ENCODE measurements around the gene SF1.

Gene SF1

GRCh38 chr11:64800303-64801157 is 22.2 kb upstream of the SF1 start:
- no peak for DNase-seq

- no peak for DNase-seq
These were observed 21.4 kb upstream of the SF1 start for GRCh38 chr11:64799623-64800302.

- no peak for DNase-seq
These were observed 20.9 kb upstream of the SF1 start for GRCh38 chr11:64799256-64799622.

- DNase-seq: no peak
These were observed 18.6 kb upstream of the SF1 start for GRCh38 chr11:64796757-64797541.

GRCh38 chr11:64796047-64796756 is 17.9 kb upstream of the SF1 start:
- DNase-seq: no peak

- DNase-seq: no peak
These were observed 16.2 kb upstream of the SF1 start for GRCh38 chr11:64794526-64794925.

- no peak for DNase-seq
These were observed 15.2 kb upstream of the SF1 start for GRCh38 chr11:64793271-64794160.

- DNase-seq: no peak
These were observed 14.1 kb upstream of the SF1 start for GRCh38 chr11:64792482-64792881.

- DNase-seq: no peak
These were observed 13.5 kb upstream of the SF1 start for GRCh38 chr11:64791781-64792291.

- DNase-seq: no peak
These were observed 12.1 kb upstream of the SF1 start for GRCh38 chr11:64790205-64791095.

- DNase-seq: no peak
These were observed 11.2 kb upstream of the SF1 start for GRCh38 chr11:64789331-64790204.

GRCh38 chr11:64788321-64789215 is 10.2 kb upstream of the SF1 start:
- no peak for DNase-seq

GRCh38 chr11:64787526-64788320 is 9.4 kb upstream of the SF1 start:
- DNase-seq: peak; percentile 66

GRCh38 chr11:64786308-64786707 is 8.0 kb upstream of the SF1 start:
- DNase-seq: no peak

GRCh38 chr11:64784813-64785581 is 6.7 kb upstream of the SF1 start:
- no peak for DNase-seq

GRCh38 chr11:64778223-64778472 is 194 bp downstream of the SF1 start:
- no peak for DNase-seq

All from stimulated activated CD4-positive, alpha-beta T cell treated with anti-CD3 and anti-CD28 coated beads, Interleukin-4, amount 100 ng/mL, for 1 hour (primary cell).